SK-N-MC (cell line): Measurements from ENCODE around the gene GRIFIN.

Experiments
- EZH2 ChIP-seq: fragments of 200-600 bp; sonication (generic); IDR thresholded peaks from one replicate; pipeline ENCODE4 v1.6.1; 2017; ENCODE audit warnings: antibody characterized with exemption
- FOXP2 ChIP-seq: optimal IDR thresholded peaks from 2 replicates; pipeline ENCODE3; 2011; ENCODE audit warnings: mild to moderate bottlenecking, moderate library complexity; ENCODE audit not compliant: insufficient read depth; ENCODE audit errors: extremely low read length, control extremely low read depth
- POLR2AphosphoS5 ChIP-seq: IDR thresholded peaks from 2 replicates; pipeline ENCODE4 v1.6.1; 2012; ENCODE audit warnings: mild to moderate bottlenecking, low read depth, low read length, borderline replicate concordance

- no peak for TF ChIP-seq POLR2AphosphoS5
- TF ChIP-seq EZH2, result no peak
- TF ChIP-seq FOXP2, result no peak
Measured at GRCh38 chr7:2441430-2442058, 34.7 kb downstream of the GRIFIN start.
